ENCODE results near the gene PPP1R8. TPM values are rescaled to one million over a fixed set of nuclear protein-coding genes. Genes with fewer than 3 reads are reported as not detected.

Gene PPP1R8
- total and polyA plus RNA-seq, 2 of the 8 experiments (the other 6 are each of a cell fraction or from before 2014, with no cell fraction given), result 33.4 to 51.8 TPM

GRCh38 chr1:27856561-27857343 lies 26.2 kb downstream of the PPP1R8 start:
- Histone ChIP-seq H3K56ac (replicated peaks; ENCODE audit: insufficient read length, low read depth, low read length) (no peak overlapping the region), H3K18ac (ENCODE audit: extremely low read depth, low read length) (no peak overlapping the region), H3K4me2 (ENCODE audit: insufficient read depth in 1 of 2, low read depth in 2 of 2, low read length in 2 of 2) (no peak overlapping the region), H2BK12ac (ENCODE audit: low read depth, low read length) (no peak overlapping the region), H3K4me3 (ENCODE audit: extremely low read depth in 1 of 4, insufficient read depth in 2 of 4, low read depth in 3 of 4, low read length in 4 of 4) (no peak overlapping the region), H4K91ac (replicated peaks; ENCODE audit: insufficient read length, low read length) (no peak overlapping the region), H3K23ac (ENCODE audit: insufficient read length) (no peak overlapping the region), H3K27ac (ENCODE audit: low read depth, low read length) (no peak overlapping the region), H2BK120ac (replicated peaks; ENCODE audit: low read depth, low read length) (no peak overlapping the region), H2AK5ac (ENCODE audit: low read depth, low read length) (no peak overlapping the region; the same call in 1 of the 2 replicates), H3K27me3 (replicated peaks in 1 of 4; ENCODE audit: control insufficient read depth in 3 of 4, extremely low read depth in 1 of 4, insufficient read depth in 3 of 4, low read length in 3 of 4) (no peaks in the 10 kb centered on the region), H3K4ac (replicated peaks; ENCODE audit: insufficient read length, low read depth, low read length) (no peak overlapping the region), H3K9ac (replicated peaks in 1 of 4; ENCODE audit: extremely low read depth in 1 of 4, low read depth in 3 of 4, low read length in 3 of 4) (no peak overlapping the region), H4K5ac (ENCODE audit: insufficient read length, low read depth, low read length) (no peak overlapping the region), H2AFZ (ENCODE audit: low read length) (no peak overlapping the region), H3K14ac (ENCODE audit: insufficient read length) (no peak overlapping the region), H4K8ac (ENCODE audit: extremely low read depth, insufficient read depth, low read length) (no peak overlapping the region), H2BK15ac (ENCODE audit: low read length) (no peak overlapping the region), H3K4me1 (replicated peaks in 1 of 4; ENCODE audit: control insufficient read depth in 3 of 4, insufficient read depth in 4 of 4, low read length in 3 of 4) (no peaks in the 10 kb centered on the region), H3K79me2 (ENCODE audit: control insufficient read depth in 1 of 2, insufficient read depth in 2 of 2, low read length in 2 of 2) (no peaks in the 10 kb centered on the region), H2BK20ac (ENCODE audit: low read length) (no peak overlapping the region), H3K9me3 (ENCODE audit: insufficient read depth in 2 of 2, low read depth in 1 of 2, low read length in 1 of 2) (peaks cover 0 to 6% of the 10 kb centered on the region in 2 experiments; a peak in 2 of 4 replicates), H4K20me1 (replicated peaks in 1 of 2; ENCODE audit: control insufficient read depth in 1 of 2, insufficient read depth in 2 of 2, low read length in 2 of 2) (no peaks in the 10 kb centered on the region), H3K23me2 (ENCODE audit: low read depth, low read length) (no peaks in the 10 kb centered on the region), H3K79me1 (ENCODE audit: low read depth, low read length) (no peaks in the 10 kb centered on the region), H3K36me3 (ENCODE audit: control insufficient read depth in 2 of 4, insufficient read depth in 4 of 4, low read length in 3 of 4) (peaks cover 0 to 5% (median 2%) of the 10 kb centered on the region in 4 experiments; a peak in 7 of 8 replicates), H2BK5ac (ENCODE audit: low read depth, low read length) (no peak overlapping the region)
- no peak for DNase-seq (ENCODE audit: low read depth in 1 of 2, low spot score in 2 of 2)
- TF ChIP-seq, protein P1, sequence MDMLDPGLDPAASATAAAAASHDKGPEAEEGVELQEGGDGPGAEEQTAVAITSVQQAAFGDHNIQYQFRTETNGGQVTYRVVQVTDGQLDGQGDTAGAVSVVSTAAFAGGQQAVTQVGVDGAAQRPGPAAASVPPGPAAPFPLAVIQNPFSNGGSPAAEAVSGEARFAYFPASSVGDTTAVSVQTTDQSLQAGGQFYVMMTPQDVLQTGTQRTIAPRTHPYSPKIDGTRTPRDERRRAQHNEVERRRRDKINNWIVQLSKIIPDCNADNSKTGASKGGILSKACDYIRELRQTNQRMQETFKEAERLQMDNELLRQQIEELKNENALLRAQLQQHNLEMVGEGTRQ (IDR thresholded peaks at IDR 0.05; ENCODE audit: low read length), result no peak
- TF ChIP-seq ASH2L (IDR thresholded peaks at IDR 0.05; ENCODE audit: low read length), result no peak
- no peak for TF ChIP-seq SIN3A (conservative IDR thresholded peaks at IDR 0.05 in 1 of 2, IDR thresholded peaks at IDR 0.05 in 1 of 2; ENCODE audit: low read depth in 1 of 2, low read length in 2 of 2)
- no peak for TF ChIP-seq BACH1 (IDR thresholded peaks at IDR 0.05; ENCODE audit: low read length)
- no peak for FAIRE-seq
- 92% methylated on average over 12 of the region's 12 CpGs; no CpG with 5 or more reads in 1 of the 2 experiments for WGBS, 2 experiments (ENCODE audit: extremely low coverage in 1 of 2, insufficient coverage in 1 of 2, insufficient read length in 1 of 2, insufficient replicate concordance in 2 of 2, low coverage in 1 of 2, low lambda C conversion rate in 2 of 2, missing lambda C conversion rate in 1 of 2)
- ChIA-PET POLR2A (ENCODE audit: partially characterized antibody) (interaction anchor here (0.6 to 1.8 kb wide), 2 partner anchors 22 to 26 kb away, joined by 3 to 4 read pairs; partner anchors contain the start of gene PPP1R8), CTCF (ENCODE audit: partially characterized antibody) (interaction anchor here (0.6 to 3.1 kb wide), 22 partner anchors 14 to 551 kb away, joined by 3 to 18 read pairs (median 4); partner anchors contain the start of gene XKR8)

Data from H1 (cell line).